Measurements from ENCODE around the gene CABYR. TPM values are rescaled to one million over a fixed set of nuclear protein-coding genes. Genes with fewer than 3 reads are reported as not detected.

The CABYR gene
- total RNA-seq = 4.8 and 4.9 TPM in 2 replicates

GRCh38 chr18:24138789-24139616 is at the start of gene CABYR:
TSS of gene CABYR (plus strand) at chr18:24139062. CDS start at chr18:24143115, 4,053 bp downstream.

Small RNA genes lying within 50 kb of the gene (small RNA-seq; reads per million reads assigned to genes)
- gene RF00017 (not detected), gene RNA5SP452 (not detected), gene RNU5A-6P (not detected)

Other genes starting within 250 kb of the CABYR start
- 29.0 and 31.5 TPM in 2 replicates for gene TTC39C, start 124.3 kb upstream of the CABYR start, total RNA-seq

Data from articular chondrocyte of knee joint (primary cell).